Activated CD4-positive, CD25-positive, alpha-beta regulatory T cell treated with anti-CD3 and anti-CD28 coated beads, Interleukin-2, amount 50 U/mL, for 24 hours (primary cell): ENCODE data around the gene LMNA.
A peak's percentile ranks its signal among the peaks of the same experiment; 100 is the strongest.

Experiments
- ATAC-seq, 2 donors: fragments of 150-1000 bp; cut with Tn5 transposase; one replicate each; pipeline ENCODE4 v1.10.0; 2021; ENCODE audit warnings: mild to moderate bottlenecking in 1 of 2, moderate library complexity in 1 of 2

Gene LMNA

DNA sequence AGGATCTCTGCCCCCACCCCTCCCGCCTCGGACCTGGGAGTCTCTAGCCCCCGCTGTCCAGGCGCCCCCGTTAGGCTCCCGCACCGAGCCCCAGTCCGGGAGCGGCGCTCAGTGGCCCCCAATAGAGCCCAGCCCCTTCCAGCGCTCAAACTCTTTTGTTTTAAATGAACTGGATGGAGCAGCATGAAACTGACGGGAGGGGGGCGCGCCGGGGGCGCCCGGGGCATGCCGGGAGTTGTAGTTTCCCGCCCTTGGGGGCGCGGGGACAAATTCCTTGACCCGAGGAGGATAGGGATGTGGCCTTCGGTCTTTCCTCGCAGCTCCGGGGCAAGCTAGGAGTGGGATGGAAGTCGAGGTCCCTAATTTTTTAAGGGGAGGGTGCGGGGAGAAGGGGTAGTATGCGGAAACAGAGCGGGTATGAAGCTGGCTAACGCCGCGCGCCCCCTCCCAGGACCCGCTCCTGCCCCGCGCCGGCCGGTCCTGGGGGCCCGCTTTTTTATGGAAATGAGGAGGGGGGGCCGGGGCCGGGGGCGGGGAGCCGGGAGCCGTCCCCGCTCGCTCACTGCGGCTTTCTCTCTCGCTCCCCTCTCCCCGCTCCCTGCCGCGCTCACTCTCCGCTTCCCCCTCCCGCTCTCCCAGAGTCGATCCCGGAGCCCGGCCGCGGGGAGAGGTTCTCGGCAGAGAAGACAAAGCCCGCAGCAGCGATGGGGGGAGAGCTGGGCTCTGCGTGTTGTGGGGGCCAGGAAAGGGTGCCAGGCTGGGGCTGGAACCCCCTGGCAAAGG, 32.0 kb upstream of the LMNA start, which contains the start of gene MEX3A:
Gene MEX3A, minus strand, starts transcription at position 157 of the 783 bp plus-strand sequence. CDS start 467 bp downstream, outside the sequence.
- ATAC-seq: peak; percentile 80

DNA sequence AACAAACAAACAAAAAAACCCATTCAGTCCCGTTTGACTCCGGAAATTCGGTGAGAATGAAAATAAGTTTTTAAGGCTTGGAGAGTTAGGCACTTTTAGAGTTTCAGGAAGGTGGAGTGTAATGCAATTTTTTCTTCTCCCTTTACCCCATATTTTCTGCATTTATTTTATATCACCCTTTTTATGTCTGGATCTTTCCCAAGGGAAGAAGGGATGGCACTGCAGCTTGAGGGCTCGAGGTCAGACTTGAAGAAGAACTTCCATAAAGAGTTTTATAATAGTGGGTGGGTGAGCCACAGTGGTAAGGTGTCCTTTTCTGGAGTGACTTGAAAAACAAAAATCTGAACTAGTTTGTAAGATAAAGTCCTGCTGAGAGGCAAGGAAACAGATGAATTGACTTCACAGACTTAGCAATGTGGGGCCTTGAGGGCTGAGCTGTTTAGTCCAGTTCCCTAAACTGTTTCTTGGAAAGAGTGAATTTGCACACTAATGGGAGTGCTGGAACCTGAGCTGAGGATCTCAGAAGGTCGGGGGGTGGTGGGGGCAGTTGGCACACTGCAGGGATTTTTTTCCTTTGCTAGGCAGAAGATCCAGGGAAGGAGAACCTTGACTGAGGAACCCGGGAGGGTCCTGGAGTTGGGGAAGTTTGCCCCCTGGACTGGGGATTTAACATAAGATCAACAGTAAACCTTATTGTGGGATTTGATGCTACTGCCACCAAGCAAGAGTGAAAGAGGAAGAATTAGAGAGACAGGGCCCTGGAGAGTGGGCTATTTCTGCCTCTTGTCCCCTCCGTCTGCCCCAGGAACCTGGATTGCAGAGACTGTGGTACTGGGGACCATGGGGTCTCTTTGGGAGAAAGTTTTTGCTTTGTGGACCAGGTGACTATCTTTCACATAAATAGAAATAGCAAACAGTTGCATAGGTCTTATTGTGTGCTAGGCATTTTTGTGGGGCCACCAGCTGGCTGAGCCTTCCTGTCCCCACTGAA, 30.4 kb upstream of the LMNA start:
- no peak for ATAC-seq

GRCh38 chr1:156086256-156086662, 28.3 kb upstream of the LMNA start:
- no peak for ATAC-seq

GRCh38 chr1:156089704-156090103, 24.8 kb upstream of the LMNA start:
- ATAC-seq: no peak

GRCh38 chr1:156090138-156090839, 24.2 kb upstream of the LMNA start:
- ATAC-seq: peak in 1 of 2 donors; percentile 15

DNA sequence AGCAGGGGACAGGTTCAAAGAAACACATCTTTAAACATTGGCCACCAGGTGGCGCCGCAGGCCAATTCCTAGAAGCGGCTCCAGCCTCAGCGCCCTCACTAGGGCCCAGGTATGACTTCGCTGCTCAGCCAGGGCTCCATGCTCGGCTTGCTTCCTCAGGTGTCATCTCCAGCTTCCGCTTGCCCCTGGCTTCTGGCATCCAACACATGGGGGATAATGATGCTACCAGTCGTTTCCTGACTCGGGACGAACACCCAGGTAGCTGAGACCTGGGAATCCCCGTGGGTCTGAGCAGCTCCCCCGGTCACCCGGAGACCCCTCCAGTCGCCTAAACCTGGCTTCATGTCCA, 23.7 kb upstream of the LMNA start:
- peak; percentile 98 for ATAC-seq

DNA sequence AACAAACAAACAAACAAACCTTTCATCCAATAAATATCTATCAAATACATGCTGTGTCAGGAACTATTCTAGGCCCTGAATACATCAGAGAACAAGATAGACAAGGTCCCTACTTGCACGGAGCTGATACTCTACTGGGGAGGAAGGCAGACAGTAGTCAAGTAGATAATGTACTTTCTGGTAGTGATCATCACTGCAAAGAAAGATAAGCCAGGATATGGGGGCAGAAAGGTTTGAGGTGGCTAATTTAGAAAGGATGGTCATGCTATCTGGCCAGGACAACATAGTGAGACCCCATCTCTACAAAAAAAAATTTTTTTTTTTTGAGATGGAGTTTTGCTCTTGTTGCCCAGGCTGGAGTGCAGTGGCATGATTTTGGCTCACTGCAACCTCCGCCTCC, 22.9 kb upstream of the LMNA start:
- no peak for ATAC-seq

DNA sequence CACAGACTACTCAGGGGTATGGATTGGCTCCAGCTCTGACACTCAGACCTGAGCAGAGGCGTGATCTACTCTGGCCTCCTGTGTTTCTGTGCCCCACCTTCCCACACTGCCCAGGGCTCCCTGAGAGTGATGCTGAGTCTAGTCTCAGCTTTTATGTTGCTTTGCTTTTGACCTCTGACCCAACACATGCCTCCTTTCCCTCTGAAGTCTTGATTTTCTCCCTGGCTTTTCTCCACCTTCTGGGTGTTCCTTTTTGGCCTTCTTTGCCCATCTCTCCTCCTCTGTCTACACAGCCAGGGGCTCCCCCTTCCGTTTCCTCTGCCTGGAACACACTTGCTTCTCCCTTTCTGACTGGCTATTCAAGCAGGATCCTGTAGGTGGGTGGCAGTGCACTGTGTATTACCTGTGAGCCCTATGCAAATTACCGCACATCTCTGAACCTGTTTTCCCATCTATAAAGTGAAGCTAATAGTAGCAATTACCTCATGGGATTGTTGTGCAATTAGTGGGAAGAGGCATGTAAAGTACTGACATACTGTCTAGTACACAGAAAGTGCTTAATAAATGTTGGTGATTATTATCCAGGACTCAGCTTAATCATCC, 18.5 kb upstream of the LMNA start:
- no peak for ATAC-seq

DNA sequence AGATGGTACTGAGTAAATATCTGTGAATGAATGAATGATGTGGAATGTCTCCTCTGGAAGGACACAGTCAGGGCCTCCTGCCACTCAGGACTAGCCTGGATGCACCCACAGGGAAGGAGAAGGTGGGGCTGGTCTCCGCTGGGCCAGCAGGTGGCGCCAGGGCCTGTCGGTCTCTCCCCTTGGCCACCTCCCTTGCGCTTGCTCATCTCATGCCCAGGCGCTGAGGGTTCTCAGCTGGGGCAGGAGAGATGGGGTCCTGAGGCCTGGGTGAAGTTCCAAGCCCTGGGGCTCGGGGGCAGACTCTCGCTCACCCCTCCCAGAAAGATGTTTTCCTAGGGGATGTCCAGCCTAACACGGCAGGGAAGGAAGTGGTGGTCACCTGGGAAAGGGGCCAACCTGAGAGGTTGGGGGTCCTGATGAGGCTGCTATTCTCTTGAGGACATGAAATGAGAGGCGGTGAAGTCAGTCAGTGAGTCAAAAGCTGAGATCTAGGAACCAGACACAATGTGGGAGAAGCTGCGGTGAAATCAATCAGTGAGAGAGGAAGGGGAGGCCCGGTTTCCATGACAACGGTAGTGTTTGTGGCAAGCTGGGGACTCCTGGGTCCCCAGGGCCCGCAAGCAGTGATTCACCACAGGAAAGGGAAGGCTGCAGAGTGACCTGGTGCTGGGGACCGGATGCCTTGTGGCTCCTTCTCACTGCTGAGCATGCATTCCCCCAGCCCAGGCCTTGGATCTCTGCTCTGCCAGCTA, 17.7 kb upstream of the LMNA start:
- ATAC-seq: peak; percentile 79 to 81

GRCh38 chr1:156097499-156098178, 16.9 kb upstream of the LMNA start:
- ATAC-seq: peak; percentile 21 to 27

DNA sequence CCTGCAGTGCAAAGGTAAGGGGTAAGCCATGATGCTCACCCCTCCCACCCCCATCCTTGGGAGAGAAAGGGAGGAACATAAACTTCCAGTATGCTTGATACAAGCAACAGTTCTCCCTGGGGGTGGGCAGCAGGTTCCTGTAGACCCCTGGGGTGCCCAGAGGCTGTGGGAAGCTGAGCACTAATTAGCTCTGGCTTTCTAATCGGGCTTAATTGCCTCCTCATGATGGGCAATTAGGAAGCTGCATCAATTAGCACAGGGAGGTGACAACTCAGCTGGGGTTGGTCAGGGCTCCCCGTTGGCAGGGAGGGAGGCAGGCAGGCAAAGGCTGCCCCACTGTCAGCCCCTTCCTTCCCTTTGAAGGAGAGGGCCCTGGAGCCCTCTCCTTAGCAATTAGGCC, 15.7 kb upstream of the LMNA start:
- no peak for ATAC-seq

GRCh38 chr1:156099282-156099681, 15.2 kb upstream of the LMNA start:
- ATAC-seq: no peak

DNA sequence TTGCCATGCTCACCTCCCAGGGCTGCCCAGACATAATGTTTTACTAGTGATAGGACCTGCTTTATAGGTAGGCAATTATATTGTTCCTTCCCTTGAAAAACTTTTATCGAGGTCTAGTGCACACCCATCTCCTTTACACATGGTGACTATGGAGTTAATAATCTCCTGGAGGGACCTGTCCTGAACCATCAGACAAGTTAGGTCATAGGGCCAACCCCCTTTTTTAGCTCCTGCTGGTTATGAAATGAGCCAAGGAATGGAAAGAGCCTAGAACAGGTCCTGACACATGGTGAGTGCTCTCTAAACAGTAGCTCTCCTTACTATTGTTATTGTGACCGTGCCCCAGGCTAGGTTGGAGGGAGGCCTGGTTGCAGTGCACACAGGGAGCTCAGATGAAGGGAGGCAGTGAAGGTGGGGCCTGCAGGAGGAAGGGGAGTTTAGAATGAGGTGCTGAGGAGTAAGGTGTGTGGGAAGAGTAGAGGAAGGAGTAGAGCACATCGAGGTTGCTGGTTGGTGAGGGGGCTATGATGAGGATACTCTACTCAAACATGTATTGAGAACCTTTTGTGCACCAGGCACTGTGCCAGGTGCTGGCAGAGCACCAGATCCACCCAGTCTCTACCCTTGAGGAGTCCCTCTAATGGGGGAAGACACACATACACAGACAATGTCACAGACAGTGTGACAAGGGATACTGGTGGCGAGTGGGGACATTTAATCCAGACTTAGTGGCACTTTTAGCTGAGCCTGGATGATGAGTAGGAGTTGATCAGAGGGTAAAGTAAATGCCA, 14.1 kb upstream of the LMNA start:
- no peak for ATAC-seq

- ATAC-seq: no peak
These were observed 12.6 kb upstream of the LMNA start for GRCh38 chr1:156101880-156102279.

- no peak for ATAC-seq
These were observed 11.6 kb upstream of the LMNA start for GRCh38 chr1:156102633-156103511.

- ATAC-seq: no peak
These were observed 11.0 kb upstream of the LMNA start for GRCh38 chr1:156103521-156103947.

- ATAC-seq: peak in 1 of 2 donors; percentile 9
These were observed 10.3 kb upstream of the LMNA start for GRCh38 chr1:156104065-156104810.
